ENCODE measurements around the gene INPP5A.

DNA sequence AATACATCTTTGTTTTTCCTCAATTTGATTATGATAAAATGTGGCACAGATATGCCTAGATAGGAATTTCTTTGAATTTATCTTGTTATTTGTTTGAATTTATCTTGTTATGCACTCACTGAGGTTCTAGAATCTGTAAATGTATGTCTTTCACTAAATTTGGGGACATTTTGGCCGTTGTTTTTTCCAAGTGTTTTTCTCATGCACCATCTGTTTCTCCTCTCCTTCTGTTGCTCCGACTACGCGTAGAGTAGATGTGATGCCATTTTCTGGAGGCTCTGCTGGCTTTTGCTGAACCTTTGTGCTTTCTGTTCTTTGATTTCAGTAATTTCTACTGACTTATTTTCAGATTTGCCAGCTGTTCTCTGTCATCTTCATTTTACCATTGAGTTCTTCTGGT, 101.9 kb downstream of the INPP5A start:
- TF ChIP-seq, protein P1, sequence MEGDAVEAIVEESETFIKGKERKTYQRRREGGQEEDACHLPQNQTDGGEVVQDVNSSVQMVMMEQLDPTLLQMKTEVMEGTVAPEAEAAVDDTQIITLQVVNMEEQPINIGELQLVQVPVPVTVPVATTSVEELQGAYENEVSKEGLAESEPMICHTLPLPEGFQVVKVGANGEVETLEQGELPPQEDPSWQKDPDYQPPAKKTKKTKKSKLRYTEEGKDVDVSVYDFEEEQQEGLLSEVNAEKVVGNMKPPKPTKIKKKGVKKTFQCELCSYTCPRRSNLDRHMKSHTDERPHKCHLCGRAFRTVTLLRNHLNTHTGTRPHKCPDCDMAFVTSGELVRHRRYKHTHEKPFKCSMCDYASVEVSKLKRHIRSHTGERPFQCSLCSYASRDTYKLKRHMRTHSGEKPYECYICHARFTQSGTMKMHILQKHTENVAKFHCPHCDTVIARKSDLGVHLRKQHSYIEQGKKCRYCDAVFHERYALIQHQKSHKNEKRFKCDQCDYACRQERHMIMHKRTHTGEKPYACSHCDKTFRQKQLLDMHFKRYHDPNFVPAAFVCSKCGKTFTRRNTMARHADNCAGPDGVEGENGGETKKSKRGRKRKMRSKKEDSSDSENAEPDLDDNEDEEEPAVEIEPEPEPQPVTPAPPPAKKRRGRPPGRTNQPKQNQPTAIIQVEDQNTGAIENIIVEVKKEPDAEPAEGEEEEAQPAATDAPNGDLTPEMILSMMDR (IDR thresholded peaks at IDR 0.05; ENCODE audit: low read depth, low read length, poor library complexity, severe bottlenecking) = no peak
- no peak for TF ChIP-seq EZH2phosphoT487 (IDR thresholded peaks at IDR 0.05; ENCODE audit: borderline replicate concordance, low read length)

Data from DOHH2 (cell line).